Heart right ventricle (tissue), 16 donors: ENCODE measurements around the gene BACH1. TPM values are rescaled to one million over a fixed set of nuclear protein-coding genes. Genes with fewer than 3 reads are reported as not detected.

ENCODE experiments used
- ATAC-seq, 8 donors: fragments of 200-7000 bp; cut with Tn5 transposase; one replicate each; pipeline ENCODE4 v1.9.1; 2020; ENCODE audit warnings: mild to moderate bottlenecking in 8 of 8, moderate library complexity in 8 of 8, moderate number of reproducible peaks in 1 of 8
- DNase-seq, 2 donors: peaks; one replicate each; pipeline ENCODE4 v3.0.0-alpha.2; 2020
- H3K27ac ChIP-seq, 10 donors: fragments of 200-600 bp; sonication (generic) in 2 of 10; one replicate each; pipeline versions ENCODE4 v1.5.0 to v1.8.0; 2020 to 2022; ENCODE audit warnings: mild to moderate bottlenecking in 3 of 10
- H3K27me3 ChIP-seq, 7 donors: fragments of 200-600 bp; one replicate each; pipeline ENCODE4 v1.8.0; 2021 to 2022; ENCODE audit warnings: mild to moderate bottlenecking in 2 of 7
- H3K36me3 ChIP-seq, 9 donors: fragments of 200-600 bp; sonication (generic) in 1 of 9; one replicate each; pipeline versions ENCODE4 v1.5.0 to v1.8.0; 2020 to 2022; ENCODE audit warnings: mild to moderate bottlenecking in 2 of 9
- H3K4me1 ChIP-seq, 9 donors: fragments of 200-600 bp; sonication (generic) in 1 of 9; one replicate each; pipeline versions ENCODE4 v1.5.0 to v1.8.0; 2020 to 2022; ENCODE audit warnings: mild to moderate bottlenecking in 4 of 9
- H3K4me3 ChIP-seq, 10 donors: fragments of 200-600 bp; sonication (generic) in 2 of 10; one replicate each; pipeline versions ENCODE4 v1.5.0 to v1.8.0; 2020 to 2022; ENCODE audit warnings: mild to moderate bottlenecking in 7 of 10, moderate library complexity in 2 of 10
- H3K9me3 ChIP-seq, 11 donors: fragments of 200-600 bp in 10 of 11; sonication (generic) in 2 of 11; one replicate each; pipeline versions ENCODE4 v1.5.0 to v1.8.0; 2013 to 2022; ENCODE audit warnings: mild to moderate bottlenecking in 2 of 11, control low read depth in 1 of 11, moderate library complexity in 1 of 11
- WGBS, 2 donors: extraction: QIAGEN DNeasy Blood & Tissue Kit; methylation state at CpG; one replicate each; pipeline ENCODE4 v1.1.7; 2013; ENCODE audit warnings: inconsistent platforms in 1 of 2; 5-methylcytosine and 5-hydroxymethylcytosine counted together
- intact Hi-C, 10 donors: fragments of 100-400 bp; cut with DNase I; formaldehyde crosslinking; loops; one replicate each; pipeline versions ENCODE4 v1.11.1 to v1.14.2; 2022
- polyA plus RNA-seq, 2 donors: library from polyadenylated mRNA; stranded (reverse); fragments of 200-250 nt; gene quantifications; one replicate each; pipeline ENCODE4 v1.2.3, GENCODE V29; 2013
- total RNA-seq, 10 donors: library from RNA; stranded (reverse); fragmentation: NEBNext Ultra II Directional in 3 of 10; extraction: Animal tissue kit (Norgen Biotek cat#: 25700) in 3 of 10; gene quantifications; one replicate each; pipeline versions ENCODE4 v1.2.1 to v1.2.4, GENCODE V29; 2021 to 2023
- TF ChIP-seq, protein P1 (sequence below), 9 donors: fragments of 200-600 bp; sonication (generic) in 2 of 9; IDR thresholded peaks; one replicate each; pipeline versions ENCODE4 v1.5.0 to v1.8.0; 2021 to 2022; ENCODE audit warnings: antibody characterized with exemption in 9 of 9, mild to moderate bottlenecking in 5 of 9, moderate library complexity in 1 of 9
- donor health status: Arrhythmogenic right ventricular cardiomyopathy.
- donor health status: ischemic (EF 13 %, LVEDD 7.1; RV severe dilation, severe dysfunction).
- donor health status: healthy with polysubstance abuse.
- donor health status: DM: no; HTN: yes; CAD: no.
- donor health status: DM: no; HTN: no; CAD: no.
- donor health status: ischemic (EF 25% LVEDD 6.9; RV normal size, moderate dysfunction).
- donor health status: ischemic (EF 25% LVEDD 5.7; RV mildly dilated, moderate dysfunction).
- donor health status: healthy.
- donor health status: DM: yes; HTN: yes; CAD: no.
- donor health status: Ischemic cardiomyopathy.
- donor health status: ischemic (EF 35%, LVEDD 5.7; RV mildly dilated, moderate dysfunction).
- donor health status: nonischemic (EF 11% LVEDD 7.7; RV severe dilation, severe dysfunction).
- donor health status: DM: yes; HTN: yes; CAD: no.
- donor health status: PGD.
- donor health status: ischemic (EF 29% LVEDD 5.4; RV normal size, mild dysfunction).
- donor health status: nonischemic (EF 23%, LVEDD 6.1; RV moderate dilation, normal function).

BACH1 gene
- total and polyA plus RNA-seq, 12 donors, result 2.7 to 78.7 (median 44.5) TPM

DNA sequence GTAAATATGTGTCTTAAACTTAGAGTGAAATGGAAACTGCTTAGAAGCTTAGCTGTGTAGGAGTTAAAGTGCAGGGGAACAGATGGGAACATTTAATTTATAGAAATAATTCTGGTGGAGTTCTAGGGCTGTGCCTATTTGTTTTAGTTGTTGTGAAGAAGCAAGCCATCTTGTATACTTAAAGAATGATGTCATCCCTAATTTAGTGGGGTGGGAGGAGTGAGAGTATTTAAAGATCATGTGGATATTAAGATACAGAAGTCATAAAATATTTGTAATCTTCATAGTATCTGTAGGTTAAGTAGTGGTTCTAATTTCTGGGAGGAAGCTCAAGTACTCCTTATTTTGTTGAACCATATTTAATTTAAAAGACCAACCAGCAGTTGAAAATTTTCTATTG, 41.5 kb downstream of the BACH1 start:
- DNase-seq (no peak), ATAC-seq (no peak)
- Histone ChIP-seq H3K4me3 (no peak overlapping the region), H3K9me3 (no peaks in the 10 kb centered on the region), H3K36me3 (peaks cover 0 to 59% (median 0%) of the 10 kb centered on the region in 9 donors), H3K27me3 (no peaks in the 10 kb centered on the region), H3K4me1 (peaks cover 0 to 64% (median 34%) of the 10 kb centered on the region in 9 donors), H3K27ac (no peak overlapping the region)
- intact Hi-C loops, result loop anchor here in 6 of 10 donors (5.0 to 10.0 kb wide), 3 partner anchors 38 to 175 kb away; no protein-coding TSS in a partner anchor
- TF ChIP-seq, protein P1, sequence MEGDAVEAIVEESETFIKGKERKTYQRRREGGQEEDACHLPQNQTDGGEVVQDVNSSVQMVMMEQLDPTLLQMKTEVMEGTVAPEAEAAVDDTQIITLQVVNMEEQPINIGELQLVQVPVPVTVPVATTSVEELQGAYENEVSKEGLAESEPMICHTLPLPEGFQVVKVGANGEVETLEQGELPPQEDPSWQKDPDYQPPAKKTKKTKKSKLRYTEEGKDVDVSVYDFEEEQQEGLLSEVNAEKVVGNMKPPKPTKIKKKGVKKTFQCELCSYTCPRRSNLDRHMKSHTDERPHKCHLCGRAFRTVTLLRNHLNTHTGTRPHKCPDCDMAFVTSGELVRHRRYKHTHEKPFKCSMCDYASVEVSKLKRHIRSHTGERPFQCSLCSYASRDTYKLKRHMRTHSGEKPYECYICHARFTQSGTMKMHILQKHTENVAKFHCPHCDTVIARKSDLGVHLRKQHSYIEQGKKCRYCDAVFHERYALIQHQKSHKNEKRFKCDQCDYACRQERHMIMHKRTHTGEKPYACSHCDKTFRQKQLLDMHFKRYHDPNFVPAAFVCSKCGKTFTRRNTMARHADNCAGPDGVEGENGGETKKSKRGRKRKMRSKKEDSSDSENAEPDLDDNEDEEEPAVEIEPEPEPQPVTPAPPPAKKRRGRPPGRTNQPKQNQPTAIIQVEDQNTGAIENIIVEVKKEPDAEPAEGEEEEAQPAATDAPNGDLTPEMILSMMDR (IDR thresholded peaks at IDR 0.05), result no peak

DNA sequence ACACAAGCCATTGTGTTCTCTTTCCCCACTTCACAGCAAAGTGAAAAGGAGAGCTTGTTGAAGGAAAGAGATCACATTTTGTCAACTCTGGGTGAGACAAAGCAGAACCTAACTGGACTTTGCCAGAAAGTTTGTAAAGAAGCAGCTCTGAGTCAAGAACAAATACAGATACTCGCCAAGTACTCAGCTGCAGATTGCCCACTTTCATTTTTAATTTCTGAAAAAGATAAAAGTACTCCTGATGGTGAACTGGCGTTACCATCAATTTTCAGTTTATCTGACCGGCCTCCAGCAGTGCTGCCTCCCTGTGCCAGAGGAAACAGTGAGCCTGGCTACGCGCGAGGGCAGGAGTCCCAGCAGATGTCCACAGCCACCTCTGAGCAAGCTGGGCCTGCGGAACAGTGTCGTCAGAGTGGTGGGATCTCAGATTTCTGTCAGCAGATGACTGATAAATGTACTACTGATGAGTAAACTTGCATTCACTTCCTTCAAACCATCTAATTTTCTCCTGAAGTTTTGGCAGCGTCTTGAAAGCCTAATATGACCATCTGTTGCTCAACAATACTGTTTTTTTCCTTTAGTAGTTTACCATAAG, 43.7 kb downstream of the BACH1 start:
- TF ChIP-seq, protein P1 (IDR thresholded peaks at IDR 0.05), result peak in 1 of 9 donors; percentile 10
- Histone ChIP-seq H3K4me1 (peaks cover 0 to 62% (median 42%) of the 10 kb centered on the region in 9 donors), H3K36me3 (peaks cover 0 to 57% (median 0%) of the 10 kb centered on the region in 9 donors), H3K9me3 (no peaks in the 10 kb centered on the region), H3K4me3 (peak overlapping the region in 6 of 10 donors; percentile 6 to 23 (median 16)), H3K27ac (peak overlapping the region in 9 of 10 donors; percentile 10 to 72 (median 50)), H3K27me3 (no peaks in the 10 kb centered on the region)
- WGBS, 2 donors, result 17 to 30% methylated on average over 9 of the region's 9 CpGs
- DNase-seq (peak; percentile 63 to 67), ATAC-seq (peak; percentile 75 to 97 (median 90))
- intact Hi-C loops, result loop anchor here in 6 of 10 donors (5.0 to 10.0 kb wide), 3 partner anchors 40 to 178 kb away; no protein-coding TSS in a partner anchor

DNA sequence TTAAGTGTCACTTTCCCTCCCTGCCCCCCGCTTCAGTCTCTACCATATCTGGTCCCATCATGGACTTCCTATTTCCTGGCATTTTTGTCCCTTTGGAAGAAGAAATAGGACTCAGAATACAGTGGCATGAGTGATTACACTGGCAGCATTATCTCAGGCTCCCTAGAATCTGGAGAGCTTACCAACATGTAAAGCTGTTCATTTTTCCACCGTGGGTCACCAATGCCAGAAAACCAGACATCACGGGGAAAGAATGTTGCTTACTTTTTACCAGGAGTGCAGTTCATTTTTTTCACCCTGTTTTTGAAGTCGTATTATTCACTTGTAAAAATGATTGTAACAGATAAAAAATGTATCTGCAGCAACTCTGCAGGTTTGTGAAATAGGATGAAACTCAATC, 44.8 kb downstream of the BACH1 start:
- TF ChIP-seq, protein P1 (IDR thresholded peaks at IDR 0.05), result no peak
- Histone ChIP-seq H3K9me3 (no peaks in the 10 kb centered on the region), H3K4me1 (peaks cover 0 to 72% (median 44%) of the 10 kb centered on the region in 9 donors), H3K27me3 (no peaks in the 10 kb centered on the region), H3K36me3 (peaks cover 0 to 50% (median 0%) of the 10 kb centered on the region in 9 donors), H3K4me3 (no peak overlapping the region), H3K27ac (peak overlapping the region in 5 of 10 donors; percentile 47 to 72 (median 55))
- 61 to 65% methylated on average over 4 of the region's 4 CpGs for WGBS, 2 donors
- intact Hi-C loops, result loop anchor here in 6 of 10 donors (5.0 to 10.0 kb wide), 3 partner anchors 41 to 179 kb away; no protein-coding TSS in a partner anchor
- DNase-seq (no peak), ATAC-seq (peak in 1 of 8 donors; percentile 22)

DNA sequence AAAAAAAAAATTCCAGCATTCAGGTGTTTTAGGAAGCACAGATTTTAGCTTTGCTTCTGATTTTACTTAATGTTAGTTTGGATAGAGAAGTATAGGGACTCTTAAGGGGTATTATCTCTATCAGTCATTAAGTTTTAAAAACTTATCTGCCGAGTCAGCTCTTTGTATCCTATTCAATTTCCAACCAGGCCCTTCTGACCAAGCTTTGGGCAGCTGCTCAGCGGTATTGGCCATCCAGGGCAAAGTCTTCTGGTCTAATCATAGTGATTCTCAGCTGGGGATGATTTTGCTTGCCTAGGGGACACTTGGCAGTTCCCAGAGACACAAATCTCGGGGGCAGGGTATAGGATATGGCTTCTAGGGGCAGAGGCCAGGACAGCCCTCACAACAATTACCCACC, 47.6 kb downstream of the BACH1 start:
- no peak overlapping the region for H3K4me3 ChIP-seq
- no peaks in the 10 kb centered on the region for H3K9me3 ChIP-seq
- no peak overlapping the region for H3K27ac ChIP-seq
- intact Hi-C loops, result loop anchor here in 4 of 10 donors (5.0 to 10.0 kb wide), 2 partner anchors 179 to 181 kb away; no protein-coding TSS in a partner anchor
- WGBS, 2 donors, result 95 to 98% methylated on average over 3 of the region's 3 CpGs
- DNase-seq, result no peak
- no peaks in the 10 kb centered on the region for H3K27me3 ChIP-seq
- H3K36me3 ChIP-seq, result peaks cover 0 to 35% (median 0%) of the 10 kb centered on the region in 9 donors
- peaks cover 0 to 59% (median 29%) of the 10 kb centered on the region in 9 donors for H3K4me1 ChIP-seq
- ATAC-seq, result no peak
- TF ChIP-seq, protein P1 (IDR thresholded peaks at IDR 0.05), result no peak
